Measurements from ENCODE around the gene EIF5A2.

DNA sequence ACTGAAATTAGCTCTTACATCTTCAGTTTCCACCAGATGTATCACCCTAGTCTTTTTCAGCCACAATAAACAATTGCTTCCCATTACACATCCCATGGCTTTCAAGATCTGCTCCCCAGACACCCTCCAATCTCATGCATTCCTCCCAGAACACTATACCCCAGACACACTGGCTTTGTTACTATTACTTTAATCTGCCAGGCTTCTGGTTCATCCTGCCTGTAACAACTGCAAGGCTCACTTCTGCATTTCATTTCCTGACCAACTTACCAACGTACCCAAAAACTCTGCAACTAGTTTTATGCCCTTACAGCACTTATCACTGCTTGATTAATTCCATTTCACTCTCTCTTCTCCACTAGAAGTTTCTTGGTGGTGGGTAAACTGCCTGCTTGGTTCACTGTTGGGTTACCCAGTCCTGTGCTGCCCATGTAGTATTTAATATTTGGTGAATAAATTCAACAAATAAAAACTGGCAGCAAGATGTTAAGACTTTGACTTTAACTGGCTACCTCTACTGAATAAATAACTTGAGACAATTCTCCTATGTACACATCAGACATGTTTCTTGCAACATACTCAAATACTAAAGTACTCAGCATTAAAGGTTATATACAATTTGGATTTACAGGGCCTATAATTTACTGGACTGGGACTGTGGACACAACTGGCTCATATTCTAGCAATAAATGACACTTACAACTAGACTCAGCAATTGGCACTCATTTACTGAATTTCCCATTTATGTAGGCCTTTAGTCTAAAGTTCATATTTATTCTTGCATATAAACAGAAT, 41.1 kb downstream of the EIF5A2 start:
- no peak for TF ChIP-seq EZH2 (IDR thresholded peaks at IDR 0.05; ENCODE audit: insufficient read depth, poor library complexity, severe bottlenecking)
- no peak for TF ChIP-seq EZH2phosphoT487 (IDR thresholded peaks at IDR 0.05; ENCODE audit: insufficient read depth, low read depth)
